NCI-H2029 (cell line): ENCODE results near the gene GMPR.

Experiments used
- DNase-seq: peaks from one replicate; lab custom pipeline; 2025; lab: John Stamatoyannopoulos, UW

GMPR gene

DNA sequence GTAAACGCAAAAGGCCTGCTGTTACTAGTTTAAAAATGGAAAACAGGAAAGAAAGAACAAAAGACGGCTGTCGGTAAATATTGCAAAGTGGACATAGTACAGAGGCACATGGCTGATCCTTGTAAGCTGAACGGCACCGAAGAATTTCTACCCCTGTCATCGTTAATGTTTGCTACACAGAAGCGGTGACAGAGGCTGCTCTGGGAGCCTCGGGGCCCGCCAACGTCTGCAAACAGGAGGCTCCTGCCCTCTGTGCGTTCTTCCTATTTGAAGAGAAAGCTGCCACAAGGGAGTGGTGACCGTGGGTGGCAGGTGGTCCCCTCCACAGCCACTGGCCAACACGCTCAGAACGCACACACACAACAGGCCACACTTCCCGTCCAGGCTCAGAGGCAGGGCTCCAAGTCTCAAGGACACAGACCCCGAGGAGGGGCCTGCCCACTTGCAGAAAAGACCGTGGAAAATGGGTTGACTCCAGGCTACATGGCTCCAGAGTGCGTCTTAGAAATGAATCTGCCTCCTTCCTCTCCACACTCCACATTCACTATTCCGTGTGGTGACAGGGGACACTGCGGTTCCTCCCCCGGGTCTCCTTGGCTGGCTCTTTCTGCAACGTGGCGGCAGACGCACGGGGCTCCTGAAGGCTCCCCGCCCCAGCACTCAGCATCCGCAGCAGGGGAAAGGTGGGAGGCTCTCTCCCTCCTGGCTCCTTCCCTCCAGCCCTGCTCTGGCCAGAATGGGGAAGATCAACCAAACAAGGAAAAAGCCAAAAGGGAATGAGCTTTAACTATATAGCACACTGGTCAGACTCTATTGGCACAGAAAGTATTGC, 64.5 kb downstream of the GMPR start:
- peak; percentile 26 for DNase-seq

DNA sequence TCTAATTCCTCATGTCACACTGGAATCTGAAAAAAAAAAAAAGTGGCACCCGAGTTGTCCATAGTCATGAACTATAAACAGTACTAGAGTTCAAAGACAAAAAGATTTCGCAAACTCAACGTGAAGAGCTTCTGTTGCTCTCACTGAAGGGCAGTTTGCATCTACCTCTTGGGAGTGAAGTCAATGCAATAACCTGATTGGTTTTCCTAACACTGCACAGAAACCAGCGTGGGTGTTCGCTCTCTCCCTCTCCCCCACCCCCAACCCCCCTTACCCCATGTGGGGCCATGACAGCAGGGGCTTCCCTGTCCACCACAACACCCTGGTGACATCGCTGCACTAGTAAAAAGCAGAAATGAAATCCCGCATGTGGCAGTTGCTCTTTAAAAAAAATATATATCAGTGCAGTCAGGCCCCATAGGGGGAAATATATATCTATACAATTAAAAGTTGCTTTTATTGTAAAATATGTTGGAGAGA, 66.9 kb downstream of the GMPR start:
- DNase-seq = no peak

DNA sequence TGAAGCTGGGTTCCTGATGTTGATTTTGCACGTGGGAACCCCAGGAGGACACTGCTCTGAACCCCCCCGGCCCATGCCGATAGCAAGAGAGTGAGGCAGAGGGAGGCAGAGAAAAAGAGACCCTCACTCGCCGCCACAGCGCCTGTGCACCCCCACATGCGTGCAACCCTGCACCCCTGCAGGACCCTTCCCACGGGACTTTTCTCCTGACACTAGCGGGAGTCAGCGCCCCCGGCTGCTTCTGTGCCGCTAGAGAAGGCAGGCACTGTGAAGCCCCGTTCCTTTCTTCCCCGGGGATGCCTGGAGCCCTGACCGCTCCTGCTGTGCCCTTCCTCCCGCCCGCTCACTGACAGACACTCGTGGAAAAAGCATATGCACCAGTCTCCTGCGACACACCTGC, 67.4 kb downstream of the GMPR start:
- no peak for DNase-seq

DNA sequence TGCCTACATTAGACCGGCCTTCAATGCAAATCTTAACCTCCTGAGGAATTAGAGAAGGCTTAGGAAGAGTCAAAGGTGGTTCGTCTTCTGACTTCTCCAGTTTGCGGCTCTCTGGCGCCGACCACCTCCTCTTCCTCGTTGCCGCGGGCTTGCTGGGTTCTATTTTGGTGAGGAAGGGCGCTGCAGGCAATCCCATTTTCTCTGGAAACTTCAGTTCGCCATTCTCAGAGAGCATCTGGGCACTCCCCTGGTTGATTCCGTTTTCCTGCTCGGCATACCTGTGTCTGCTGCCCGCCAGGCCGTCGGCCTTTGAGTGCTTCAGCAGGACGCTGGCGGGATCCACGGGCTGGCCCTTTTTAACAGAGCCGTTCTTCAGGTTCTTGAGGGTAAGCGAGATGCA, 67.9 kb downstream of the GMPR start:
- DNase-seq = no peak

DNA sequence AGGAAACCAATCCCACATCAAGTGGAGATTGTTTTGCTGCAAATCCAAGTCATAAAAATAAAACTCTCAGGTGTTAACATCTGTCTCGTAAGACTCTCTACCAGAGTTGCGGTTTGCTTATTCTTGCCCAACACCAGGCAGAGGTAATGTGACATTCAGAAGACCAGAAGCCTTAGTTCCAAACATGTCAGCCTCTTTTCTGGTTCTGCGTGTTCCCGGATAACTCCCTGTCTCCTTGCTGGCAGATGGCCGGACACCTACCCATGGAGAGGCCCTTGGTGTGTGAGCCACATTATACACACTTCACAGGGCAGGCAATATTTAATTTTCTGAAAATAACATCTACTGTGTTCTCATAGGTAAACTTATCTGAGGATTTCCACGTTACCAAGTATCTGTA, 73.4 kb downstream of the GMPR start:
- DNase-seq = no peak

DNA sequence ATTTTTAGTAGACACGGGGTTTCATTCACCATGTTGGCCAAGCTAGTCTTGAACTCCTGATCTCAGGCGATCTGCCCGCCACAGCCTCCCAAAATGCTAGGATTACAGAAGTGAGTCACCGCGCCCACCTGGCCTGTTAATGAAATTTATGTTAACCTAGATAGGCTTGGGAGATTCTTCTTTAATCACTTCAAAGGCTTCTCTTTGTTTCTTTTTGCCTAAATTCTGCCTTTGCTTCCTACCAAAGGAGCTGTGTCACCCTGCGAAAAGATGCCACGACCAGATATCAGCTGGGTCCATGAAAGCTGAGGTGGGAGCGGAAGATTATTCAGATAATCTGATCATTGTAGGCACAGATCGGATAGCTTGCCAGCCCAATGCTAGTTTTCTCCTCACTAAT, 75.3 kb downstream of the GMPR start:
- no peak for DNase-seq

DNA sequence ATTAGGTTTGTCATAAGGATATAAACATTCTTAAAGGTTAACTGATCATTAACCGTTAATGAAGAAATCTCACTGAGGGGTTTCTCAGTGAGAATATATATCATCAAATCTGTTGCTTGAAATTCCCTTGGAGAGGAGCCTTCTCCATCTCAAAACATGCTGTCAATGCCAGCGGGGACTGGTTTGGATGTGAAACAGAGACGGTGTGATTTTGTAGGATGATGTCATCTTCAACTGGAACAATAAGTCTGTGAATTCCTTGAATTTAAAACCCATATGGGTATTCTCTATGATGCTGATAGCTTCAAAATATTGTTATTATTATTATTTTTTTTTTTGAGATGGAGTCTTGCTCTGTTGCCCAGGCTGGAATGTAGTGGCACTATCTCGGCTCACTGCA, 75.9 kb downstream of the GMPR start:
- no peak for DNase-seq

DNA sequence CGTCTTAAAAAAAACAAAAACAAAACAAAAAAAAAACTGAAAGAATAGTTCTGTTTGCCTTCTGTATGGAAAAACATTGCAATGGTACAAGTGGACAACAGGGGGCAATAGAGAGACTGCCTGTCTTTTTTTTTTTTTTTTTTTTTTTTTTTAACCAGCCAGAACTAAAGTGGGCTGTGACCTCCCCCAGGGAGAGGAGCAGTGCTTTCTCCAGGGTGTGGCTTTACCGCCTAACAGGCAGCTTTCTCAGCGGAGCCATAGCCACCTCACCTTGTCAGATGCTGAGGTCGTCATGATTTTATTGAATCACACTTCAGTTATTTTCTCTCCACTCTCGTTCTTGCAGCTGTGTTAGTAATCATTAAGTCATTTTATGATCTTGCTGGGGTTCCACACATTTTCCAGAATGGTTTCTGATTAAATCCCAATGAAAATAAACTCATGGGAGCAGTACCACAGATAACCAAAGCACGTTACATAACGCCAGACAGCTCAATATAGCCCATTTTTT, 78.4 kb downstream of the GMPR start:
- DNase-seq = peak; percentile 50

DNA sequence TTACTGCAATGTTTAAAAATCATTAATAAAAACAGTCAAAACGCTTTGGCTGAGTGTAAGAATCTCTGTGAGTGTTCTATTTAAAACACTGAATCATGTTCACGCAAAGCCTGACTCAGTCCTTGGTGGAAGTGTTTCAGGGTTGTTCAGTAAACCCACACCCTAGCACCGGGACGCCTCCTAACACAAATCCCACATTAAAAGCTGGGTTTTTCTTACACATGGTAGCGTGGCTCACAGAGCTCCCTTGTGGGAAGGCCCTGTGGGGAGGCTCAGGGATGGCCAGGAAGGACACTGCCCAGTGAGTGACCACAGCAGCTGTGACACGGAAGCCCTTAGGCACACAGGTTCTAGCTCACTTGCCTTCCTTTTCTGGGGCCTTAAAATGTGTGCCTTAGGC, 80.2 kb downstream of the GMPR start:
- DNase-seq = no peak

DNA sequence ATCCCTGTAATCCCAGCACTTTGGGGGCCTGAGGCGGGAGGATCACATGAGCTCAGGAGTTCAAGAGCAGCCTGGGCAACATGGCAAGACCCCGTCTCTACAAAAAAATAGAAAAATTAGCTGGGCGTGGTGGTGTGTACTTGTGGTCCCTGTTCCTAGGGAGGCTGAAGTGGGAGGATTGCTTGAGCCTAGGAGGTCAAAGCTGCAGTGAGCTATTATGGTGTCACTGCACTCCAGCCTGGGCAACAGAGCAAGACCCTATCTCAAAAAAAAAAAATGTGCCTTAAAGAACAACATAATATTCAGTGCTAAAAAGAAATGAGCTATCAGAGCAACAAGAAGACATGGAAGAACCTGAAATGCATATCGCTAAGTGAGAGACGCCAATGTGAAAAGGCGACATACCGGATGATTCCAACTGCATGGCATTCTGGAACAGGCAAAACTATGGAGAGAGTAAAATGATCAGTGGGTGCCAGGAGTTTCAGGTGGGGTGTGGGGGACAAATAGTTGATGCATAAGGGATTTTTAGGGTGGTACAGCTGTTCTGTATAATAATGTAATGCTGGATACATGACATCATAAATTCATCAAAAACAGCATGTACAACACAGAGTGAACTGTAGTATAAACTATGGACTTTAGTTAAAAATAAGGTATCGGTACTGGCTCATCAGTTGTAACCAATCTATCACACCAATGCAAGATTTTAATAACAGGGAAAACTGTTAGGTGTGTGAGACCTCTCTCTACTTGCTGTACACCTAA, 80.8 kb downstream of the GMPR start:
- DNase-seq = no peak

DNA sequence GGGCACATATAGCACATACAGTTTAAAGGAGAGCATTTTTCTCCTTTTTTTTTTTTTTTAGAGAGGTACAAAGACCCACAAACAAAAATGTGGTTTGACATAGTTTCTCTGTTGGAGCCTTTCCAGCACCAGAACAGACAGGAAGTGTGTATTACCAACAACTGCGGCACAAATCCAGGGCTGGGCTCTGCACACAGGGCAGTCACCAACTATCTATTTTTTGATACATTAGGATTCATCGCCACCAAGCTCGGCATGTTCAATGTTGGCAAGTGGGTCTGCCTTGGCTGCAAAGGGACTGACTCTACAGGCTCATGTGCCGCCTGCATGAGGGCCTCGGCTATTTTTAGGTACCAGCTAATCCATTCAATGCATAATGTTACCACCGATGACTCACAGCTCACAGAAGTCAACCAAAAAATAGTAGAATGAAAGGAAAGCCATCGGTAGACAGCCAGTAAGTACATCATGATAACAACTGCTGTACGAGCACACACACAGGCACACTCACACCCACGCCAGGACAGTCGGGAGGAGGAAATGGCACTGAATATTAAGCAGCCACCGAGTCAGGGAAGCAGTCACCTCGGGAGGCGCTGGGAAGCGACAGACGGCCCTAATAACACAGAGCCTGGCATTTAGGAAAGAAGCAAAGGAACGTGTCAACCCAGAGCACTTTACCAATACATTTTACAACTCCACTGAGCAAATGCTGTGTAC, 81.6 kb downstream of the GMPR start:
- peak; percentile 81 for DNase-seq

DNA sequence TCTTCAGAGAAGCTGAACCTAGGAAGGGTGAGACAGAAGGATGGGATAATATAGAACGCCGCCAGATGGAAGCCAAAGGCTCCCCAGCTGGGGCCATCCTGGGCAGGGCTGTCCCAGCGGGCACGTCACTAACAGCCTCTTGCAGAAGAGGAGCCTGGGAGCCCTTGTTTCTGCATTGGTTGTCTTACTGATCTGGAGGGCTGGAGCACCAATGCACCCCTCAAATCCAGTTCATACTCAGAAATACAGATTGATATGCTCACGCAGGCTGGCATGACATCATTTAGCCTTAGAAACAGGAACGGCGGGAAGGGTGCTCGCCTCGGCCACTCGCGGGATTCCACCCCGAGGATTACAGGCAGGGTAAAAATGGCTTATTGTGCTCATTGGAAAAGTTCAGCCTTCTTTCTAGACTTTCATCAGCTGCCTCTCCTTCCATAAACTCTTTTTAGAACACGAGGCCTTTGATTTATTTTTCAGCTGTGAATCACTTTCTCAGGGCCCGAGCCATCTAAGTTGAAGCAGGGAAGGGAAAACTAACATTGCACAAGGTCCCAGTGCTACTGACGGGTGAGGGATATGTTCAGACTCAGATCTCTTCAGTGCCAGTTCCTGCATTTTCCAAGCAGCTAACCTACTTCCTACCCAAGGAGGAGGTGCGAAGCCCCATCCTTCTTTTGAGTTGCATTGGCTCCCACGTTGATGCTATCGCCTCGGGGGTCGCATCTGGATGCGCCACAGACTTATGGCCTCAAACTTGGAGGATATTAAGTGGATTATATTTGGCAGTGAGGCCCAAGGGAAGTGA, 82.3 kb downstream of the GMPR start:
- DNase-seq = no peak

DNA sequence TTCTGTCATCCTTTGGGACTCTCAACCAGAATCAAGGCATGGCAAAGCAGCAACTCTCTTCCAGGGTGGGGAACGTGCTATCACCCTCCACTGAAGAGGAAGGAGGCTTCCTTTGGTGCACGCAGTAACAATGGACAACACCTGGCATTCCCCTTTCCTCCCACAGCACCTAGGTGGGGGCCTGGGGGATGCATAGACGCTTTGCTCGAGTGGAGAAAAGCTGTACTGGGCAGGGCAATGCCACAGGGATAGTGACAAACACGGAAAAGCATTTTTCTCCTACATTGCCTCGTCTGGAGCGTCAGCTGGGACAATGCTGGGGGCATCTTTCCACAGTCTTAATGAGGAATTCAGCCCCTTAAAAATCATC, 82.9 kb downstream of the GMPR start:
- no peak for DNase-seq

DNA sequence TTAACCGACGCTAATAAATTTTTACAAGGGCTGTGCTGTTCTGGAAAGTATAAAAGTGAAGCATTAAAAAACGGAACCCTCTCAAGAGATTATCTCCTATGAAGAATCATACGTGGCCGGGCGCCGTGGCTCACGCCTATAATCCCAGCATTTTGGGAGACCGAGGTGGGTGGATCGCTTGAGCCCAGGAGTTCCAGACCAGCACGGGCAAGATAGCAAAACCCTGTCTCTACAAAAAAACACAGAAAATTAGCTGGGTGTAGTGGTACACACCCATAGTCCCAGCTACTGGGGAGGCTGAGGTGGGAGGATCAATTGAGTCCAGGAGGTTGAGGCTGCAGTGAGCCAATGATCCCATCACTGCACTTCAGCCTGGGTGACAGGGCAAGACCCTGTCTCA, 83.4 kb downstream of the GMPR start:
- DNase-seq = no peak

DNA sequence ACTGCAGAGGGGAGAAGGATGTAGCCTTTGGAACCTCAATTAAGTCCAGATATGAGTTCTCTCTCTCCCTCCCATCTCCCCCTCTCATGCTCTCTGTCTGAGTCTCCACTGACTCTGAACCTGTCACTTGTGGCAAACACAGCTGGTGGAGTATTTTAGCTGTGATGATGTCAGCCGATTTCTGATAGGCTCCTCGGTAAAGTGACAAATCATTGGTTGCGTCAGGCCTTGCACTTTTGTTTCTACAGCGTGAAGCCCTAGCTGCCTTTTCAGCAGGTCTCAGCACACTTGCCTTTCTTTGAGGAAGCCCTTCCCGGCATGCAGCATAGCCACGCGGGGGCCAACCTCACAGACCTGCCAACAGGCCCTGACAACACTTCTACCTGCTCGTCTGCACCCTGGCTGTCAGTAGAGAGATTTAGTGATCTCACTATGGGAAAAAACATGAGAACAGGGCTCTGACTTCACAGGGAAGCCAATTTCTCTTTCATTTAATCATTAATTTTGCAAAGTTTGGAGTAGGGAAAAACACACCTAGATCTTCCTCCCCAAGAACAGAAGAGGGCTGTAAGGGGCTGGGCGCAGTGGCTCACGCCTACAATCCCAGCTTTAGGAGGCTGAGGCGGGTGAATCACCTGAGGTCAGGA, 84.4 kb downstream of the GMPR start:
- peak; percentile 96 for DNase-seq

DNA sequence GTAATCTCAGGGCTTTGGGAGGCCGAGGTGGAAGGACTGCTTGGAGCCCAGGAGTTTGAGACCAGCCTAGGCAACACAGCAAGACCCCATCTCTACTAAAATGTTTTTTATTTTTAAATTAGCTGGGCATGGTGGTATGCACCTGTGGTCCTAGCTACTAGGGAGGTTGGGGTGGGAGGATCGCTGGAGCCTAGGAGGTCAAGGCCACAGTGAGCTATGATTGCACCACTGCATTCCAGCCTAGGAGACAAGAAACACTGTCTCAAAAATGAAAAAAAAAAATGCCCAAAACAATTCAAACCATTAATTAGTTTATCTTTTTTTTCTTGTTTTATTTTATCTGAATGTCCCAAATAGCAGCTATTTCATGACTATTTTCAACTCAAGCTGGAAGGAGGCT, 85.8 kb downstream of the GMPR start:
- no peak for DNase-seq

DNA sequence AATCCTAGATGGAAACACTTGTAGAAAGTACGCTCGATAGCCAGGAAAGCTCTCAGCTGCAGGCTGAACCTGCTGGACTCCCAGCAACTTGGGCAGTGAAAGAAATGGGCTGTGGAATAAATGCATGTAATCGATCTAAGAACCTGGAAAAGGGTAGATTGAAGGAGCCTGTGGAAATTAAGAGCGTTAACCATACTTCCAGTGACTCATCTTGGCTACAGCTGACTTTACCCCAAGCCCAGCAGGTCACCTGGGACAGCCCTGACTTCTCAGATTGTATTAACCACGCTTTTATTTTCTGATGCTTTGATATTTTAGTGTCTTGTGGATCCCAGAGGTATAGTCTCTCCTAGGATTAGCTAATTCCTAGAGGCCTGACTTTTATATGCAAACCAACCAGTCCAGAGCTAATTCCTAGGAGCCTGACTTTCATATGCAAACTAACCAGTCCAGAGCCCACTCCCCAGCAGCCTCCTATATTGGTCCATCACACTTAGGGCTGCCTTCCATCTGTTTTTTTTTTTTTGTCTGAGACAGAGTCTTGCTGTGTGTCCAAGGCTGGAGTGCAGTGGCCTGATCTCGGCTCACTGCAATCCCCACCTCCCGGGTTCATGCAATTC, 86.3 kb downstream of the GMPR start:
- no peak for DNase-seq

DNA sequence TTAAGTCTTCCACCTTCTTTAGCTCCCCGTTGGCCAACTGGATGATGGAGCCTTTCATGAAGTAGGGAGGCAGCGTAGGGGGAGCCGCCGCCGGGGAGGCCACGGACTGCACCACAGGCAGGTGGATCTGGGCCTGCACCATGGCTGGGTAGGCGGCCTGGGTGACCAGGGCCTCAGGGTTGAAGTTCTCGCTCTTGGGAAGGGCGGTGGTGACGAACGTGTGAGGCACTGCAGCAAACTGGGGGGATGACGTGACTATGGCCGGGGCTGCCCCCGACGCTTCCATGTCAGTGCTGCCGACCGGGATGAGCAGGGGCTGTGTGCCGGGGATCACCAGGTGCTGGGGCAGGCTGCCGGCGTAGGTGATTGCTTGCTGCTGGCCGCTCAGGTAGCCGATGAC, 88.1 kb downstream of the GMPR start:
- no peak for DNase-seq

DNA sequence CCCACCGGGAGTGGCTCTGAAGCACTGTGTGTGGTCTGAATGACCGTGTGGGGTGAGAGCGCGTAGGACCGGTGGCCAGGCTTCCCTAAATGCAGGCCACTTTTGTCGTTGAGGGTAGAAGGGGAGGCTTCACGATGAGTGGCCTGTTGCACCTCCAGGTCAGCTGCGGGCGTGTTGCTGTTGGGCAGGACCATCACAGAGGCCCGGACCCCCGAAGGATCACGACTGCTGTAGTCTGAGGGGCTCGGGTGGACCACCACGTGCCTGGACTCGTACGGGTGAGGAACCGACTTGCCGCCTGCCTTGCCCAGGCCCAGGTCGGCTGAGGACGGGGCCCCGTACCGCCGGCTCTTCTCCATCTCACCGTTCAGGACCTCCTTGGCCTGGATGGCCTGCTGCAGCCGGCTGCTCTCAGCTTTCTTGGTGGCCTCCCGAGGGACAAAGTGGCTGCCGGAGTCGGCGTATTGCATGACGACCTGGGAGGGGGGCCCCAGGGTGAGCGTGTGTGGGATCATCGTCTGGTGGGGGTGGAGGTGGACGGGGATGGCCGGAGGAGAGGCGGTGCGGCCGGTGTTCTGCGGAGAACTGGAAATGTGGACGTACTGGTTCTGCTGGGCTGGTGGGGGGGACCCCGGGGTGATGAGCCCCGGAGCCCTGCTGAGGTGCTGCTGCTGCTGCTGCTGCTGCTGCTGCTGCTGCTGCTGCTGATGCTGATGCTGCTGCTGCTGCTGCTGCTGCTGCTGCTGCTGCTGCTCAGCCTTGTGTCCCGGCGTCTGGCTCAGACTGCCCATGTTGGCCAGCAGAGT, 88.8 kb downstream of the GMPR start:
- DNase-seq = no peak

DNA sequence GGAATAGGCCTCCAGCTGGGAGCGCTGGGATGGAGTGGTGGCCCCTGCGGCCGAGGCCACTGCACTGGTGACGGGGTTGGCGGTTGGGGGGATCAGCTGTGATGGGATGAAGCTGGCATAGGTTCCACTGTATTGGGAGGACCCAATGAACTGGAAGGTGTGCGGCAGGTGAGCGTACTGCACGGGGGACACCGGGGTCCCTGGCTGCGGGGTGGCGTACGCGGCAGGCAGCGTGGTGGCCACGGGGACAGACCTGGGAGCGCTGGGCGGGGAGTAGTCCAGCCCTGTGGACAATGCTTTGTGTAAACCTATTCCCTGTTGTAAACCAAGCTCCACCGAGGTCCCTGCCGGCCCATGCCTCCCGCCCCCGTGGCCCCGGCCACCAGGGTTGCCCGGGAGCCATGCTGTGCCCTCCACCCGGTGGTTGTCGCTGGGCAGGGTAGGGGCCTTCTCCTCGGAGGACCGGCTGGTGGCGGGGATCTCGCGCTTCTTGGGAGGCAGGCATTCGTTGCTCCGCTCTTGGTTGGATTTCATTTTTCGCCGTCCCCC, 89.5 kb downstream of the GMPR start:
- no peak for DNase-seq
